ENCODE measurements around the gene GIPC3.

The GIPC3 gene

GRCh38 chr19:3606174-3606689, 21.0 kb downstream of the GIPC3 start:
- TF ChIP-seq CTCF (IDR thresholded peaks at IDR 0.05; ENCODE audit: low read length, missing control alignments), result no peak
- no peak for DNase-seq (ENCODE audit: low read depth)
- H3K4me3 ChIP-seq (replicated peaks; ENCODE audit: low read depth, low read length), result peak overlapping the region; percentile 58

DNA sequence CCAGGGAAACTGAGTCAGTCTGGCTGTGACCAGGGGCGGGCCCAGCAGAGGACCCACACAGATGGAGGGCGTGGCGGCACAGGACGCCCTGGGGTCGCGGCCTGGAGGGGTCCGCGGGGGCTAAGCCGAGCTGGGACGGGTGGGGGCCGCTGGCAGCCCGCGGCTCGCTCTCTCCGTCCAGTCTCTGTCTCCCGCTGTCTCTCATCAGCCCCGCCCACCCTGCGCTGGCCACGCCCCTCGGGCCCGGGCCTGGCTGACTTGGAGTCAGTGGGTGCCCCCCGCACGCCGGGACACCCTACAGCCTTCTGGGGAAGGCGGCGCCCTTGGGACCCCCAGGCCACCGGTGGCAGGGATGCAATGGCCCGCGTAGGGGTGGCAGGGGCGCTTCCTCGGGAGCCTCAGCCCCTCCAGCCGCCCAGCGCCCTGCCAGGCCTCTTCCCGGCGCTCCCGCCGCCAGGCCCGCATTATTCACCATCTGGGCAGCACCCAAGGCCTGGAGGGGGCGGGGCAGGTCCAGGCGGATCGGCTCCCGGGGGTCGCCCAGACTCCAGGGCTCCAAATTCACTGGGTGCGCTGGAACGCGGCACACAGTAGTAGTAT, 21.5 kb downstream of the GIPC3 start, which contains the start of gene TBXA2R:
Gene TBXA2R (minus strand): TSS at position 186 of the 600 bp plus-strand sequence. CDS start 6,241 bp downstream, outside the sequence.
- no peak for TF ChIP-seq CTCF (IDR thresholded peaks at IDR 0.05; ENCODE audit: low read length, missing control alignments)
- DNase-seq (ENCODE audit: low read depth), result peak; percentile 57

GRCh38 chr19:3607303-3608078, 22.2 kb downstream of the GIPC3 start:
- peak; percentile 51 for DNase-seq (ENCODE audit: low read depth)
- peak overlapping the region; percentile 58 for H3K4me3 ChIP-seq (replicated peaks; ENCODE audit: low read depth, low read length)
- TF ChIP-seq CTCF (IDR thresholded peaks at IDR 0.05; ENCODE audit: low read length, missing control alignments), result no peak

More for the DNA sequence above, 21.5 kb downstream of the GIPC3 start, which contains the start of gene TBXA2R:
- peak within 1 kb of the TSS; percentile 58 for H3K4me3 ChIP-seq (replicated peaks; ENCODE audit: low read depth, low read length)

DNA sequence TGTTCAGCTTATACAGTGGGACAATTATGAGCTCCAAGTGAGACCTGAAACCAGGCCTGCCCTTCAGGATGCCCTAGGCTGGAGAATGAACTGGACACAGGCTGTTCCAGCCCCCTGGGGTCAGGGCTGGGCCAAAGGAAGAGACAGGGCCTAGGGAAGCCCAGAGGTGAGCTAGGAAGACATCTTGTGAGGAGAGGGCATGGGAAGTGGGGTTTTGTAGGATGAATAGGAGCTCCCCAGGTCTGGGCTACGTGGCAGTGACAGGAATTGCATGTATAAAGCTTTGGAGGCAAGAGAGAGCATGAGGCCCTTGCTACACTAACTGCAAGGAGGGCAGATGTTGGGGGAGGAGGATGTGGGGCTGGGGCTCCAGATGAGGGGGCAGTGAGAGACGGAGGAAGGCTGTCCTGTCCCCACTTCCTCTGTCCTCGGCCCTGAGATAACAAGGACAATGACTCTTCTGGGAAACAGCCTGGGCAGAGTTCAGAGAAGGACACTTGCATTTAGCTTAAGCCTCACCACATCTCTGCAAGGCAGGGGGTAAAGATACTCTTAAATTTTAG, 22.9 kb downstream of the GIPC3 start:
- no peak for TF ChIP-seq CTCF (IDR thresholded peaks at IDR 0.05; ENCODE audit: low read length, missing control alignments)
- DNase-seq (ENCODE audit: low read depth), result no peak
- peak overlapping the region; percentile 58 for H3K4me3 ChIP-seq (replicated peaks; ENCODE audit: low read depth, low read length)

- TF ChIP-seq CTCF (IDR thresholded peaks at IDR 0.05; ENCODE audit: low read length, missing control alignments), result no peak
- H3K4me3 ChIP-seq (replicated peaks; ENCODE audit: low read depth, low read length), result no peak overlapping the region
- DNase-seq (ENCODE audit: low read depth), result no peak
Measured at GRCh38 chr19:3608750-3609322, 23.6 kb downstream of the GIPC3 start.

DNA sequence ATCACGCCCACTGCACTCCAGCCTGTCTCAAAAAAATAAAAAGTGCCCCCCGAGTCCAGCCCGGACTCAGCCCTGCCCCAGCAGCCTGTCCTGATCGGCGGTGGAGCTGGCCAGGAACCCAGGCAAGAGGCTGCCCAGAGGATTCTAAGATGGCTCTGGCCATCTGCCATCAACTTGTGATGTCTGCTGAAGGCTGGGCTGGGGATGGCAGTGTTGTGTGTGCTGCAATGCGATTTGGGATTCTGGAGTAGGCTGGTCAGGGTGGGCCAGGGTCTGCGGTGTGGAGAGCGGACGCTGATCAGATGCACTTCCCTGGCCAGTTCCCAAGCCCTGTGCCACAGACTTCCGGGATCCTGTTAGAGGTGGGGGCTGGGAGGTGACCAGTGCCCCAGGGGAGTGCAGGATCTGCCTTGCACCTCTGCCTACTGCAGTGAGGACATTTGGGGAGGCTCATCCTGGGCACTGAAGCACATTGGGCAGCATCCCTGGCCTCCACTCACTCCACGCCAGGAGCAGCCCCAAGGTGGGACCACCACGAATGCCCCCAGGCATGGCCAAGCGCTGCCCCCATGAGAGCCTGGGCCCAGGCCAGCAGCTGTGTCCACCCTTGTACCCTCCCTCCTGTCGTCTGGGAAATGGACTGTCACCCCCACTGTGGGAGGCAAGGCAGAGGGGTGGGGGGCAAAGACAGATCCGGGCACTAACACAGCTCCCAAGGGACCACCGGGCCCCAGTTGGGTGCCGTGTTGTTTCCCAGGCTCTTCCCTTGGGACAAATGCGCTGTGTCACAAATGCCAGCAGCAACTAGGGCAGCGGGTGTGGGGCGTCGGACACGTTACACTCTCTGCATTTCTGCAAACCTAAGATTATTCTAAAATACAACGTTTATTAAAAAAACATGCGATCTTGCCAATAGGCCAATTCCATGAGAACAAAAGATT, 24.8 kb downstream of the GIPC3 start:
- TF ChIP-seq CTCF (IDR thresholded peaks at IDR 0.05; ENCODE audit: low read length, missing control alignments), result no peak
- H3K4me3 ChIP-seq (replicated peaks; ENCODE audit: low read depth, low read length), result no peak overlapping the region
- DNase-seq (ENCODE audit: low read depth), result no peak

Measured in fibroblast of pulmonary artery (primary cell).